Left colon (tissue), 2 donors: Measurements from ENCODE around the gene LHX6. TPM values are rescaled to one million over a fixed set of nuclear protein-coding genes. Genes with fewer than 3 reads are reported as not detected.

Source experiments
- ATAC-seq: fragments of 200-7000 bp; cut with Tn5 transposase; one replicate; pipeline ENCODE4 v1.9.1; 2020; ENCODE audit warnings: mild to moderate bottlenecking, moderate library complexity
- DNase-seq, 2 donors: peaks; one replicate each; pipeline ENCODE4 v3.0.0-alpha.2; 2020
- intact Hi-C, 2 donors: fragments of 100-400 bp; cut with DNase I in 1 of 2; cut with micrococcal nuclease in 1 of 2; formaldehyde crosslinking; loops; one replicate each; pipeline versions ENCODE4 v1.11.2 to v1.14.0; 2022; cut with DNase I, micrococcal nuclease
- total RNA-seq, 2 donors: library from RNA; stranded (reverse); fragmentation: NEBNext Ultra II Directional; extraction: Animal tissue kit (Norgen Biotek cat#: 25700); gene quantifications; one replicate each; pipeline ENCODE4 v1.2.1, GENCODE V29; 2021
- donor health status: DM: no; HTN: no; CAD: no.
- donor health status: DM: yes; HTN: yes; CAD: no.

The LHX6 gene
- total RNA-seq, 2 donors from 2014 or later: 1.6 to 2.1 TPM

DNA sequence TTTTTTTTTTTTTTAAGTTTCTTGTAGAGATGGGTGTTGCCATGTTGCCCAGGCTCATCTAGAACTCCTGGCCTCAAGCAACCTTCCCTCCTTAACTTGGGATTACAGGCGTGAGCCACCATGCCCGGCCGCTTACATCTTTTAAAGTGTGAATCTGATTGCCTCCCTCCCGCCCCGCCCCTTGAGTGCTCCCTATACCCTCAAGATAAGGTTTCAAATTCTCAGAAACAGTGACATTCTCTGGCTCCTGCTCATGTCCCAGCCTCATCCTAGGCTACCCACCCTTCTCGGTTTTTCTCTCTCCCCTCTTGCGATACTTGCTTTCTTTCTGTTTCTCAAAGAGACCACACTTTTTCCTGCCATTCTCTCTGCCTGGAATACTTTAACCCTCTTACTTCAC, 56.6 kb downstream of the LHX6 start:
- DNase-seq: no peak
- no peak for ATAC-seq
- intact Hi-C loops: no loop called here

DNA sequence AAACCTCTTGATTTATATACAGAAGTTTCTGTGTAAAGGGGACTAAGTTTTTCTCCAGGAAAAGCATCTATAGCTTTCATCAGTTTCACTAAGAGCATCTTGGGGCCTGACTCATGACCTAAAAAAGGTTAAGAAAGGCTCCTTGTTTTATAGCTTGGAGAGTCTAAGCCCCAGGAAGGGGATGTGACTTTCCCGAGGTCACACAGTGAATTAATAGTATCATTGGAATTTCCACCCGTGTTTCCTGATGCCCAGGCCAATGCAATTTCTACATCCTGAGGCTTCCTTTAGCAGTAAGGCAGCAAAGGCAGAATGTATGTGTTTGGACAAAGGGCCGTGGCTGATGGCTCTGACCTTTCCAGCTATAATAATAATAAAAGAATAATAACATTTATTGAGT, 60.4 kb downstream of the LHX6 start:
- ATAC-seq (no peak), DNase-seq (no peak)
- intact Hi-C loops: no loop called here

DNA sequence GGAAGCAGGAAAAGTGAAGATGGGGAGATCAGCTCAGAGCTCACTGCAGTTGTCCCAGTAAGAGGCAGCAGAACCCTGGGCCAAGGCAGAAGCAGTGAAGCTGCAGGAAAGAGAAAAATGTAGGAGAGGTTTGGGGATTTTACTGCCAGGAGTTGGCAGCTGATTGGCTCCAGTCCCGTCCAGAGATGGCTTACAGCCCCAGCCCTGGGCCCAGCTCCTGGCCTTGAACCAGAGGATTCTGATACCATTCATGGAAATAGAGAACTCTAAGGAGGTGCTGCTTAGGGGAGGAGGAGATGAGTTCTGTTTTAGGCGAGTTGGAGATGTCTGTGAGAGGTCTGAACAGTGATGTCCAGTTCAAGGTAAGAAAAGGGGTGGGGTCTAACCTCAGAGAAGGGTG, 64.5 kb downstream of the LHX6 start:
- intact Hi-C loops: no loop called here
- peak in 1 of 2 donors; percentile 56 for DNase-seq

DNA sequence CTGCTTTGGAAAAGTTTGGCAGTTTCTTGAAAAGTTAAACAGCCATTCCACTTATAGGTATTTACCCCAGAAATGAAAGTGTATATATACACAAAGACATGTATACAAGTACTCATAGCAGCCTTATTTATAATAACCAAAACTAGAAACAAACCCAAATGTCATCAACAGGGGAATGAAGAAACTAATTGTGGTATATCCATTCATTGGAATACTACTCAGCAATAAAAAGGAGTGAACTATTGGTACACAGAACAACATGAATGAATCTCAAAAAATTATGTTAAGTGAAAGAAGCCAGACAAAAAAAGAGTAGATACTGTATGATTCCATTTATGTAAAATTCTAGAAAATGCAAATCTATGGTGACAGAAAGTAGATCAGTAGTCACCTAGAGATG, 66.3 kb downstream of the LHX6 start:
- intact Hi-C loops: no loop called here
- DNase-seq: no peak
- ATAC-seq: no peak

More for the DNA sequence above, 64.5 kb downstream of the LHX6 start:
- ATAC-seq: no peak

DNA sequence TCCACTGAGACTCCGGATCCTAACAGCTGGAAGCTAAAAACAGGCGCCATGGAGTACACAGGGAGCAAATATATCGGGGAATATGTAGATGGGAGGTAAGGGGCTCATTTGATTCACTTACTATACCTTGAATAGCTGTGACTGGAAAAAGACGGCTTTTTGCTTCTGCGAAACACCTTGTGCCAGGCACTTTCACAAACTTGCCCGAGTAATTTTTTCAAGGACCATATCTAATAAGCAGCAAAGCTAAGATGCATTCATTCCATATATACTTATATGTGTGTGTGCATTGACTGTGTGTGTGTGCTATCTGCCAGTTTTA, 68.9 kb downstream of the LHX6 start:
- no peak for ATAC-seq
- no peak for DNase-seq
- intact Hi-C loops: no loop called here

DNA sequence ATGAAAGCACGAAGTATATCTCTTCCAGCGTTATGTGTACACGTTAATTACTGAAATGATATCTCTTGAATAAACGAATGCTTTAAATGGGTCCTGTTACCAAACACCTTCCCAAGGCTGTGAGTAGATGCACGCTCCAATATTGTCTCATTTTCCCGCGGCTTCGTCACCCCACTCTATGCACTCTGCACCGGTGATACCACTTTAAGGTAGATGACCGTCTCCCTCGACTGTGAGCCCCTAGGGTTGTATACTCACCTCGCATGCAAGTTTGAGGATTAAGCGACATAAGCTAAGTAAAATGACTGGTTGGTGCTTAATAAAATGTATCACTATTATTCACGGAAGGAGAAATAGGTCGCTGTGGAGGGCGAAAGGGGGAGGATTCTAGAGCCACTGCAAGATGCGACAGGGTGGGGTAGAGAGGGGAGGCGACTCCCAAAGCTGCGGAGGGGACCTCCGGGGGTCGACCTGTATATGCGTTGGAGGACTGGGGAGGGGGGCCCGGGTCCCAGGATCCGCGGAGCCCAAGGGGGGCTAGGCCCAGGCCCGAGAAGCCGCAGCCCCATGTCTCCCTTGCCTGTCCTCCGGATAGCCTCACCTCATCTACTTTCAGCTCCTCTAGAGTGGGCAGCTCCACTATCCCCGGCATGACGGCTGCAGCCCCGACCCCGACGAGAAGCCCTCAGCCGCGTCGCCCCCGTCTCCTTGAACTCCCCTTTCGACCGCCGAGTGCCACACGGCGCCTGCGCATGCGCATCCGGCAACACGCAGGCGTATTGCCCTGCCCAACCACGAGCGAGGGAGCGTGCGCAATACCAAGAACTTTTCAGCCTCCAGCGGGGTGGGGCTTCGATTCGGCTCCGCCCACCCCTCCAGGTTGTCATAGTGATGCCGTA, 69.5 kb downstream of the LHX6 start, which contains the start of the genes MORN5 and NDUFA8:
Gene MORN5, plus strand, starts transcription at position 883 of the 899 bp plus-strand sequence. CDS start 65 bp downstream, outside the sequence.
Gene NDUFA8, minus strand, starts transcription at position 754 of the 899 bp plus-strand sequence. Its CDS starts 102 bp downstream, at position 652.
- ATAC-seq (peak; percentile 99), DNase-seq (peak; percentile 96 to 97)
- intact Hi-C loops: no loop called here

DNA sequence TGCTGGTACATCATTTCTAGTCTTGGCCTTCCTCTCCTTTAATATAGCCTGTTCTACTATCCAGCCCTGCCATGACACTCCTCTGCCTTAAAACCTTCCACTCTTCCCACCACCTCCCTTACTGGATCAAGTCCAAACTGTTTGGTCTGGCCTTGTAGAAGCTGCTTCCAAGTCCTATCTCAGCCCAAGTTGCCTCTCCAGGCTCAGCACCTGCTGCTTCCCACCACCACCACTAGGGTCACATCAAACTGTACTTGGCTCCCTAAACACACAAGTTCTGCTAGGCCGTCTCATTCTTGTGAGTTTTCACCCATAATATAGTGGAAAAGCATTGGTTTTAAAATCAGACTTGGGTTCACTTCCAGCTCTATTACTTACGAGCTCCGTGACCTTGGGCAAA, 70.6 kb downstream of the LHX6 start:
- ATAC-seq (peak; percentile 41), DNase-seq (peak in 1 of 2 donors; percentile 28)
- intact Hi-C loops: no loop called here

DNA sequence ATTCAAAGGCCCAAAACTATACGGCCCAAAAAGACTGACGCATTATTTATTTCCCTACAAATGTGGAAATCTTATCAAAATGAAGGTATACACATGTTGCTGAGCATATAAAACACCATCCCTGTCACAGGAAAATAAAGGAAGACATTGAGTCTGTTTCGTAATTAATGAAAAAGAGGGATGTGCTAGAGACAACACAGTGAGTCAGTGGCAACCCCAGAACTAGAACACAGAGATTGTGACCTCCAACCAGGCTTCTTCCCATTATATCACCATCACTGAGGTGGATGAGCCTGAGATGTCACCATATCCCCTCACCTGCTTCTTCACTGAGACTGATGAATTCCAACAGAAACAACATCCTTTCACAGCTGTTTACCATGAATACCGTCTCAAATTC, 73.0 kb downstream of the LHX6 start:
- no peak for ATAC-seq
- DNase-seq: no peak
- intact Hi-C loops: no loop called here

Other genes starting within 250 kb of the LHX6 start
- 1 to 10 TPM; 5.9 to 6.6 TPM for gene TTLL11, start 135.6 kb downstream of the LHX6 start, total RNA-seq
- gene NDUFA8, start 69.2 kb downstream of the LHX6 start, total RNA-seq: 10 to 100 TPM; 75.3 to 78.9 TPM
- gene MORN5, start 69.0 kb downstream of the LHX6 start, total RNA-seq: 1 to 10 TPM in 1 of 2 donors, not detected in 1; 4.0 TPM
- gene RBM18, start 35.9 kb upstream of the LHX6 start, total RNA-seq: 10 to 100 TPM; 15.7 to 18.1 TPM
- gene MRRF, start 35.9 kb upstream of the LHX6 start, total RNA-seq: 10 to 100 TPM; 48.0 to 62.7 TPM
- gene PTGS1, start 142.1 kb upstream of the LHX6 start, total RNA-seq: 10 to 100 TPM in 1 of 2 donors, 1 to 10 TPM in 1; 7.8 to 25.4 TPM
- not detected for gene OR1J1, start 249.0 kb upstream of the LHX6 start, total RNA-seq